K562 (cell line): Measurements from ENCODE around the gene MFSD12.

Experiments
- THRAP3 ChIP-seq: fragments of 450-650 bp; IDR thresholded peaks from 2 replicates; pipeline ENCODE4 v1.6.1; 2016; ENCODE audit warnings: mild to moderate bottlenecking, inconsistent platforms, borderline replicate concordance
- XRCC5 ChIP-seq: fragments of 200-400 bp; formaldehyde crosslinking; IDR thresholded peaks from 2 replicates; pipeline ENCODE4 v1.6.1; 2017; ENCODE audit warnings: low read depth, mild to moderate bottlenecking, low read length
- ZNF212 ChIP-seq: fragments of 450-650 bp; formaldehyde crosslinking; IDR thresholded peaks from 2 replicates; pipeline ENCODE4 v1.4.0; 2020; ENCODE audit warnings: mild to moderate bottlenecking
- TF ChIP-seq, protein P1 (sequence below), 3 experiments: IDR thresholded peaks in 2 of 3; conservative IDR thresholded peaks in 1 of 3; 2 replicates each; pipeline ENCODE4 v1.5.1; 2011 to 2012; ENCODE audit warnings: low read length in 3 of 3, mild to moderate bottlenecking in 3 of 3, control low read depth in 2 of 3, improper control_type of control experiment in 1 of 3, inconsistent platforms in 1 of 3, low read depth in 1 of 3, mixed read lengths in 1 of 3, moderate library complexity in 1 of 3; ENCODE audit not compliant: insufficient read depth in 2 of 3

DNA sequence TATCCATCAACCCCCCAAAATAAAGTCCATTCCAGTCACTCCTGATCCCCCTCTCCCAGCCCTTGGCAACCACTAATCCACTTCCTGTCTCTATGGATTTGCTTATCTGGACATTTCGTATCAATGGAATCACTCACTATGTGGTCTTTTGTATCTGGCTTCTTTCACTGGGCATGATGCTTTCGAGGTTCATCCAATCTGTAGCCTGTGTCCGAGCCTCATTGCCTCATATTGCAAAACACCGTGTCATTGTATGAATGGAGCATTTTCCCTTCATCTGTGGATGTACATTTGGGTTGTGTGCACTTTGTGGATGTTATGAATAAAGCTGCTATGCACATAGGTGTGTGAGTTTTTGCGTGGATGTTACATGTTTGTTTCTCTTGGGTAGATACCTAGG, 52.7 kb downstream of the MFSD12 start:
- TF ChIP-seq THRAP3, result no peak
- no peak for TF ChIP-seq ZNF212 (CRISPR knock-in tag)
- TF ChIP-seq XRCC5, result no peak
- TF ChIP-seq, protein P1, sequence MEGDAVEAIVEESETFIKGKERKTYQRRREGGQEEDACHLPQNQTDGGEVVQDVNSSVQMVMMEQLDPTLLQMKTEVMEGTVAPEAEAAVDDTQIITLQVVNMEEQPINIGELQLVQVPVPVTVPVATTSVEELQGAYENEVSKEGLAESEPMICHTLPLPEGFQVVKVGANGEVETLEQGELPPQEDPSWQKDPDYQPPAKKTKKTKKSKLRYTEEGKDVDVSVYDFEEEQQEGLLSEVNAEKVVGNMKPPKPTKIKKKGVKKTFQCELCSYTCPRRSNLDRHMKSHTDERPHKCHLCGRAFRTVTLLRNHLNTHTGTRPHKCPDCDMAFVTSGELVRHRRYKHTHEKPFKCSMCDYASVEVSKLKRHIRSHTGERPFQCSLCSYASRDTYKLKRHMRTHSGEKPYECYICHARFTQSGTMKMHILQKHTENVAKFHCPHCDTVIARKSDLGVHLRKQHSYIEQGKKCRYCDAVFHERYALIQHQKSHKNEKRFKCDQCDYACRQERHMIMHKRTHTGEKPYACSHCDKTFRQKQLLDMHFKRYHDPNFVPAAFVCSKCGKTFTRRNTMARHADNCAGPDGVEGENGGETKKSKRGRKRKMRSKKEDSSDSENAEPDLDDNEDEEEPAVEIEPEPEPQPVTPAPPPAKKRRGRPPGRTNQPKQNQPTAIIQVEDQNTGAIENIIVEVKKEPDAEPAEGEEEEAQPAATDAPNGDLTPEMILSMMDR (IDR thresholded peaks at IDR 0.05 in 2 of 3, conservative IDR thresholded peaks at IDR 0.05 in 1 of 3; ENCODE audit: insufficient read depth in 2 of 3, low read depth in 1 of 3, low read length in 3 of 3), result no peak
